OCI-LY3 (cell line): ENCODE data around the gene GINS1.

ENCODE experiments used
- EZH2phosphoT487 ChIP-seq: fragments of 200-600 bp; shearing (Covaris generic); IDR thresholded peaks from 2 replicates; pipeline ENCODE4 v1.6.1; 2018; ENCODE audit warnings: antibody characterized with exemption, mixed run types, low read depth
- TF ChIP-seq, protein P1 (sequence below): fragments of 200-600, 300-600 bp; sonication (generic); IDR thresholded peaks from 2 replicates; pipeline ENCODE4 v1.5.1; 2014; ENCODE audit warnings: antibody characterized with exemption, low read length, low read depth

DNA sequence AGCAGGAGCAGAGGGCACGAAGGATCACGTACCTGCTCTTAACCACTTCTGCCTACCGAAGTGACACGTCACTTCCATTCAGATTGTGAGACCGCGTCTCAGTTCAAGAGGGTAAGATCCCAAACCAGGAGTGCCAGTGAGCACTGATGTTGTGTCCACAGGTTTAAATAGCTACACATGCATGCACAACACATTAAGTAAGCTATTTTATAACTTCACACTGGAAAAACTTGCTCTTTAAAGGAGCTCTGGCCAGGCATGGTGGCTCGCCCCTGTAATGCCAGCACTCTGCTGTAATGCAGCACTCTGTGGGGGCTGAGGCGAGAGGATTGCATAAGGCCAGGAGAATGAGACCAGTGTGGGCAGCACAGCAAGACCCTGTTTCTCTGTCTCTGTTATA is 37.9 kb upstream of the GINS1 start:
- TF ChIP-seq, protein P1, sequence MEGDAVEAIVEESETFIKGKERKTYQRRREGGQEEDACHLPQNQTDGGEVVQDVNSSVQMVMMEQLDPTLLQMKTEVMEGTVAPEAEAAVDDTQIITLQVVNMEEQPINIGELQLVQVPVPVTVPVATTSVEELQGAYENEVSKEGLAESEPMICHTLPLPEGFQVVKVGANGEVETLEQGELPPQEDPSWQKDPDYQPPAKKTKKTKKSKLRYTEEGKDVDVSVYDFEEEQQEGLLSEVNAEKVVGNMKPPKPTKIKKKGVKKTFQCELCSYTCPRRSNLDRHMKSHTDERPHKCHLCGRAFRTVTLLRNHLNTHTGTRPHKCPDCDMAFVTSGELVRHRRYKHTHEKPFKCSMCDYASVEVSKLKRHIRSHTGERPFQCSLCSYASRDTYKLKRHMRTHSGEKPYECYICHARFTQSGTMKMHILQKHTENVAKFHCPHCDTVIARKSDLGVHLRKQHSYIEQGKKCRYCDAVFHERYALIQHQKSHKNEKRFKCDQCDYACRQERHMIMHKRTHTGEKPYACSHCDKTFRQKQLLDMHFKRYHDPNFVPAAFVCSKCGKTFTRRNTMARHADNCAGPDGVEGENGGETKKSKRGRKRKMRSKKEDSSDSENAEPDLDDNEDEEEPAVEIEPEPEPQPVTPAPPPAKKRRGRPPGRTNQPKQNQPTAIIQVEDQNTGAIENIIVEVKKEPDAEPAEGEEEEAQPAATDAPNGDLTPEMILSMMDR: no peak
- TF ChIP-seq EZH2phosphoT487: no peak
